ENCODE measurements around the gene TP53I11.

Gene TP53I11

DNA sequence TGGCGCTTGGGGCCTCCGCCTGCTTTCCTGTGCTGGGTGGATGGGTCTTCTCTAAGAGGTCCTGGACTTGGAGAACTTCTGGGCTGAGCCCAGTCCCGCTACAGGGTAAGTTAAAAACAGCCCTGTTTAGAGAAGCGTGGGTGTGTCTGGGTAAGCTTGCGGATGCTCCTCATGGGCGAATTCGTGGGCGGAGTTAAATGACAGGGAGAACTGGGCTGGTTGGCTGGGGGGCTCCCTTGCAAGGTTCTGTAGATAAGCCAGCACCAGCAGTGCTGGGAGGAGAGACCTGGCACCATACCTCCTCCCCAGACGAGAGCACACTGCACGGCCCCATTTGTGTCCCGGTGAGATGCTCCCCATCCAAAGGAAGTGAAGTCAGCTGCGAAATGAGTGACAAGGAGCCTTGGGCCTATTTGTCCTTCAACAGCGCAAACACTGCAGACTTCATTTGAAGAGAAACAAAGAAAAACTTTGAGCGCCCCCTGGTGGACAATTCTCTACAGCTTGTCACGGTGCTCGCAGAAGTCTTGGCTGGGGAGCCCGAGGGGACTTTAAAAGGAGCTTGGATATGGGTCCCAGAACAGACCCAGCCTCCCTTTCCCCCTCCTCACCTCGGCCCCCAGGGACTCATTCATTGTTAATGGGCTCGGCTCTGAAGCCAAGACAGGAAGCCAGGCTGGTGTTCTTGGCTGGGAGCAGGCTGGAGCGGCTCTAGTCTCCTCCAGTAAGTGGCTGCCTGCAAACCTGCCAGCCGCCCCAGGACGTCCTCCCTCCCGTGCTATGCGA, 39.5 kb downstream of the TP53I11 start:
- DNase-seq: peak; percentile 96

- DNase-seq: no peak
Observed at GRCh38 chr11:44910591-44910990, 40.1 kb downstream of the TP53I11 start.

- no peak for DNase-seq
Observed at GRCh38 chr11:44909557-44909956, 41.1 kb downstream of the TP53I11 start.

DNA sequence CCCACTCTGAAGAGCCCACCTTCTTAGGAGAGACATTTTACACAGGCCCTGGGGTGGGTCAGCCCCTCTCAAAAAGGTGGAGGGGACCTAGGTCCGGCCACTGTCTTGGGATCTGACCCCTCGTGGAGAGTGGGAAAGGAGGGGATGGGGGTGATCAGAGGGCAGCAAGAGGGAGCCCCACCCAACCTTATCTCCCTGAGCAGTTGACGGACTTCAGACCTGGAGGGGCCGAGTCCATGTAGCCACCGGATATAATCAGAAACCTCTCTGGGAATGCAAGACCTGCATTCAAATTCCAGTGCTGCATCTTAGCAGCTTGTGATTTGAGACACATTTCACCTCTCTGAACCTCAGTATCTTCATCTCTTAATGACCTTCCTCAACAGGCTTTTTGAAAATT, 44.0 kb downstream of the TP53I11 start:
- DNase-seq: peak; percentile 35

DNA sequence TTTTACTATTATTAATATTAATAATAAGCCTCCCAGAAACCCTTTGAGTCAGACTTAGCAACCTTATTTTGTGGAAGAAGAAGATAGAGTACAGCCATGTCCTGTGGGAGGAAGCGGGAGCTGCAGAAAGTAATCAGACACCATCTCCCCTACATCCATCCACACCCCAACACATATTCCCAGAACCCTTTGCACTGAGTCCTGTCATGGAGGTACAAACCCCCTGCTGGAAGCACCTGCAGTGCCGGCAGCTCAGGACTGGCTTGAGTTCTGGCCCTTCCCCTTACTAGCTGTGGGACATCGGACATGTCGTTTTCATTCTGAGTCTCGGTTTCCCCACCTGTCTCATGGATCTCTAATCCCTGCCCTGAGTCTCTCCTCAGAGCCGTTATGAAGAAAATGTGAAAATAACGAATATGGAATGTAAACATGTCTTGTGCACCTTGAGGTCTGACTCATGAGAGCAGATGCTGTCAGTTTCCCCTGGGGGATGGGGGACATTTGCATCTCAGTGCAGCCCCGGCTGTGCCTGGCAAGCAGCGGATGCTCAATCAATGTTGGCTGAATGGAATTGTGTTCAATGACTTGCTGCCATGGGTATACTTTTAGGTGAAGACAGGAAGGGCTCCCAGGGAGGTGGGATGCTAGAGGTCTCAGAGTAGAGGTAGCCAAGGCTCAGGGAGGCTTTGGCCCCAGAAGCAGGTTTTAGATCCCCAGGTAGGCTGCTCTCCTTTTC, 45.4 kb downstream of the TP53I11 start:
- DNase-seq: no peak

- DNase-seq: peak; percentile 80
Observed at GRCh38 chr11:44904261-44905020, 46.2 kb downstream of the TP53I11 start.

DNA sequence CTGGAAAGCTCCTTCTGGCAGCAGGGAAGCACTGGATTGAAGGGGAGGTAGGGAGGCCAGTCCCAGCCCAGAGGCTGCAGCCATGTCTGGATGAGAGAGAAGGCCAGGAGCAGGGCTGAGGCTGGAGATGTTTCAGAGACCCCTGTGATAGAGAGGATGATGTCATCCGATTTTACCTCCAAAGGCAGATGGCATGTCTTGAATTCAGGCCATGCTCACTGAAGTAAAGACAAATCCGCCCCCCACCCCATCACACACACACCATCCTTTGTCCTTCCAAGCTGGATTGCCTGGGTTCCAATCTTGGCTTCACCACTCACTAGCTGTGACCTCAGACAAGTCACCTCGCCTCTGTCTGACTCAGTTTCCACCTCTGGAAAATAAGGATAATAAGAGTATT, 47.2 kb downstream of the TP53I11 start:
- no peak for DNase-seq

DNA sequence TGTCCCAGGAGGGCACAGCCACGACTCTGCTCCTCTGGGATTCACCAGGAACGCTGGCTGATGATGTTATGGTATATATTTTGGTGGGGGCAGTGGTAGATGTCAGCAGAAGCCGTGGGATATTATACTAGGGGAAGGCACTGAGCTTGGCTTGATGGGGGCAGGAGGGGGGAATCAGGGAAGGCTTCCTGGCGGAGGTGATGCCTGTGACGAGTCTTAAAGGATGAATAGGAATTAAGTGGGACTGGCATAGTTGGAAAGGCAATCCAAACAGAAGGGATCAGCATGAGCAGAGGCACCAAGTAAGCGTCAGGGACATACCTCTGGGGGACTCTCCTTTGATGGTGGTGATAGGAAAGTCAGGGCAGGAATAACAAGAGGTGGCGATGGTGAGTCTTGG, 47.6 kb downstream of the TP53I11 start:
- DNase-seq: no peak

DNA sequence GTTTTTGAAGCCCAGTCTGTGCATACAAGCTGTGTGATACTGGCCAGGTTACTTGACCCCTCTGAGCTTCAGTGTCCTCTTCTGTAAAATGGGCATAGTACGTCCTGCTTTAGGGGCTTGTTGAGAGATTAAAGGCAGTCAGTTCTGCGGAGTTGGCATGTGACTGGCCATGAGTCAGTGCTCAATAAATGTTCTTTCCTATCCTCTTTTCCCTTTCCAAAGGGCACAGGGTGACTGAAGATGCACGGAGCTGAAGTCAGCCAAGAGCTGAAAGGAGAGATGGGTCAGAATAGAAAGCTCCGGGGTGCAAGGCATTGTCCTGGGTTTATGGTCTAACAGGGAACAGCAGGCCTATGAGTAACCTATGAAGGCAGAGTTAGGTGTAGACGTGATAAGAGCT, 48.9 kb downstream of the TP53I11 start:
- DNase-seq: no peak

GRCh38 chr11:44901120-44901633, 49.5 kb downstream of the TP53I11 start:
- DNase-seq: no peak

DNA sequence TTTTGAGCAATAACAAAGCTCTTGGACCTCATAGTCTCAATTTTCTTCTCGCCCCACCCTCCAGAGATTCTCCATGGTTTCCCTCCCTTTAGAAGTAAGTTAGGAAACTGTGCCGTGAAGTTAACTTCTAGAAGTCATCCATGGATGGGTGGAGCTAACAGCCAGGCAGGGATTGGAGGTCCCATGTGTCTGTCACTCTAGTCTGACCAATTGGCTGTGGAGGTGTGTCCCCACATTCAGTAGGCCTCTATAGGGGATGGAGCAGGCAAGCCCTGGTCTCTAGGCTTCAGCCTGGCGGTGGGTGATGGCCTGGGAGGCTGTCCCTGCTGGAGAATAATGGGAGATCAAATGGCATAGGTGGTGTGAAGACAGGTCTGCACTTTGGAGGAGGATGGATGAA, 50.7 kb downstream of the TP53I11 start:
- DNase-seq: peak; percentile 70

DNA sequence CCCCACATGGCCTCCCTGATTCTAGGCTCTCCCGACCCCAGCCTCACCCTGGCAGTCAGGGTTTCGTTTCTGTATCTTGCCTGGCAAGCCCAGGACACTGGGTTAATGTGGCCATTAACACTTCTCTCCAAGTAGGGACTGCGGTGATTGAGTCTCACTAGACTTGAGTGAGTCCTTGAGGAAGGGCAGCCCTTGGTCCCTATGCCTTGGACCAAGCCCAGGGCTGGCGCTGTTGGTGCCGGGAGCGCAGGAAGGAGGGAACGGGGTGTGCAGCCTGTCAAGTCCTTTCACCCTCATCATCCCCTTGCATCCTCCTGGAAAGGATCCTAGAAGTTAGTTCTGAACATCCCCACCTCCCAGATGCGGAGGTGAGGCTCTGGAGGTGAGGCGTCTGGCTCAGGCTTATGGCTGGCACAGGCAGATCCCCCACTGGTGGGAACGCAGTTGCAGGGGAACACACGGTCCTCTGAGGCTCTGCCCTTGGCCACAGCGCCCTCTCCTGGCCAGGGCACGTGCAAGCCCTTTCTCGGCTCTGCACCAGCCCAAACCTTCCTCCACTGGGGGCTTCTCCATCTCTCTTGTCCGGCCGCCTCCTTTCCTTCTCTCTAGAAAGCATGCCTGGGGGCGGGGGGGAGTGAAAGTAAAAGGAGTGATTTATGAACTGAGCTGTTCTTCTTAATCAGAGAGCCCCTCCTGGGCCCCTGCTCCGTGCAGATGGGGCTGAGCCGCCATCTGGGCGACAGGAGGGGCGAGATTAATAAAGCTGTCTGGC, 56.7 kb downstream of the TP53I11 start:
- DNase-seq: peak; percentile 88

GRCh38 chr11:44893308-44893822, 57.3 kb downstream of the TP53I11 start:
- DNase-seq: no peak

- DNase-seq: no peak
Observed at GRCh38 chr11:44892843-44893242, 57.8 kb downstream of the TP53I11 start.

GRCh38 chr11:44889266-44889665, 61.4 kb downstream of the TP53I11 start:
- no peak for DNase-seq

DNA sequence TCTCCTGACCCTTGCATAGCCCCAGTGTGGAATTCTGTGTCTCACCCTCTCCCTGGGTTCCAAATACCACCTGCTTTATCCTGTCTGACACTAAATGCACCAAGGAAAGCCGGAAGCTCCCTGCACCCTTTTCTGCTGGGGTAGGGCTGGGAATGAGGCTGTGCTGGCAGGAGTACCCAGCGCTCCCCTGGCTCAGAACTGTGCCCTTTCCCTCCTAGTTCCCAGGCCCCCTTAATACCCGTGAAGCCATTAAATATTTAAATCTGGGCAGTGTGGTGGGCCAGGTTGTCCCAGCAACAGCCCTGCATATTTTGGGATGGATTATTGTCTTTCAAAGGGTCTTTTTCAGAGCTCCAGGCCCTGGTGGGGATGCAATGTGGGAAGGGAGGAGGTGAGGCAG, 63.0 kb downstream of the TP53I11 start:
- no peak for DNase-seq

DNA sequence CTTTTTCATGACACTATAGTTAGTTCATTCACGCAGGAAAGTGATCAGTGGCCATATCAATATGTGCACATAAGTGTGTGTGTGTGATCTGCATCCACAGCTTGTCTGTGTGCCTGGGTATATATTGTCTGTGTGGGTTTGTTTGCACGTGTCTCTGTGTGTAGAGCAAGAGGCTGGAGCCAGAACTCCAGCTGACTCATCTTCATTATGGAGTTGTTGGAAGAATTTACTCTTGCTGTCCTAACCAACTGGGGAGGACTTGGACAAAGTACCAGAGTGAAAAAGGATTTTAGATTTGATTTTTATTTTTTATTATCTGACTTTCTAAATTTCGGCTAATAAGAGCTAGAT, 63.9 kb downstream of the TP53I11 start:
- DNase-seq: no peak

DNA sequence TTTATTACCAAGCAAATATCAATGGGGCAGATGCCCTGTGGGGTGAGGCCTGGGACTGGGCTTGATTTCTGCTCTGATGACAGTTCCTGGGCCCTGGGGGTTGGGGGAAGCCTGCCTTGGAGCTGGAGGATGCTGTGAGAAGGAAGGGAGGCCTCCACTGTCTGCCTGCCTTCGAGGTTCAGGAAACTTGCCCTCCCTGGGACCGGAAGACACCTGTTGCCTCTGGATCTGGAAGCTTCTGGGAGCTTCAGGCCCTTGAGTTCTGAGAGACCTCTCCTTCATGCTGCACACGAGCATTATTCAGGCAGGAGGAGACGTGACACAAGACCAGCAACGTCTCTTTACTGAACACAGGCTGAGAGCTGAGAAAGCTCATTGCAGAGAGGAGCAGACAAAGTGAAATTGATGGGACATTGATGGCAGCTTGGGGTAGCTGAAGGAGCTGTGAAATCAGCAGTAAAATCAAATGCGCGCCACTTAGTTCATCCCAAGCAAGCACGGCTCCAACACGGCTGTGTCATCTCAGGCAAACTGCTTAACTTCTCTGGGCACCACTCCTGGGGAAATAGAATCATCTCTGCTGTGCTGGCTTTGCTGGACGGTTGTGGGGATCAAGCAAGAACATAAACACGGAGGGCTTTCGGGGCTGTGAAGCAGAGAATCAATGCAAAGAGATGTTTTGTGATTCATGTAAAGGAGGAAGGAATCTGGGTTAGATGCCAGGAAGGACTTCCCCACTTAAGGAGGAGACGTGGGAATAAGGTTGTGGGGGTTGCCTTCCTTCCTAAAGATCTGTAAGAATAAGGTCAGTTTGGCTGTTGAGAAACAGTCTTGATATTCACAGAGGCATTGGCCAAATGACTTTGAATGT, 64.5 kb downstream of the TP53I11 start:
- no peak for DNase-seq

GRCh38 chr11:44885065-44885810, 65.4 kb downstream of the TP53I11 start:
- no peak for DNase-seq

GRCh38 chr11:44884056-44884455, 66.6 kb downstream of the TP53I11 start:
- DNase-seq: no peak

DNA sequence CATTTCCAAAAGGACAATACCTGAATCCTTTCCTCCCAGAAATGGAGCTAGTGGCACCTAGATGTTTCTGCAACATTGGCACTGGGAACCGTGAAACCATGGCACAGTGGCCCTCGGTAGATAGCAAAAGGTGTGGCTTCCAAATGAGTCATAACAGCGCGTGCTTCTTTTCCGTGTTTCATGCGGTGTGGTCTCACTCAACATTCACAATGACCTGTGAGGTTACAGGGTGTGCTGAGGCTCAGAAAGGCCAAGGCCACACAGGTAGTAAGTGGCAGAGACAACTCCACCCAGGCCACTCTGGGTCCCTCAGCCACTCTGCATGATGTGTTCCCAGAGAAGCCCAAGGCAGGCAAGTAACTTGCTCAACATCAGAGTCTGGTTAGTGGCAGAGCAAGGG, 67.4 kb downstream of the TP53I11 start:
- DNase-seq: no peak
